Measurements from ENCODE around the gene USP31. TPM values are rescaled to one million over a fixed set of nuclear protein-coding genes. Genes with fewer than 3 reads are reported as not detected.
"Not testable (repeated sequence)": the region's sequence is repeated elsewhere in the genome, so short reads cannot be mapped to it uniquely, and the experiment has no call there.

The USP31 gene
- total and polyA plus RNA-seq, 3 experiments from 2014 or later = 0.87 to 9.7 (median 8.2) TPM

DNA sequence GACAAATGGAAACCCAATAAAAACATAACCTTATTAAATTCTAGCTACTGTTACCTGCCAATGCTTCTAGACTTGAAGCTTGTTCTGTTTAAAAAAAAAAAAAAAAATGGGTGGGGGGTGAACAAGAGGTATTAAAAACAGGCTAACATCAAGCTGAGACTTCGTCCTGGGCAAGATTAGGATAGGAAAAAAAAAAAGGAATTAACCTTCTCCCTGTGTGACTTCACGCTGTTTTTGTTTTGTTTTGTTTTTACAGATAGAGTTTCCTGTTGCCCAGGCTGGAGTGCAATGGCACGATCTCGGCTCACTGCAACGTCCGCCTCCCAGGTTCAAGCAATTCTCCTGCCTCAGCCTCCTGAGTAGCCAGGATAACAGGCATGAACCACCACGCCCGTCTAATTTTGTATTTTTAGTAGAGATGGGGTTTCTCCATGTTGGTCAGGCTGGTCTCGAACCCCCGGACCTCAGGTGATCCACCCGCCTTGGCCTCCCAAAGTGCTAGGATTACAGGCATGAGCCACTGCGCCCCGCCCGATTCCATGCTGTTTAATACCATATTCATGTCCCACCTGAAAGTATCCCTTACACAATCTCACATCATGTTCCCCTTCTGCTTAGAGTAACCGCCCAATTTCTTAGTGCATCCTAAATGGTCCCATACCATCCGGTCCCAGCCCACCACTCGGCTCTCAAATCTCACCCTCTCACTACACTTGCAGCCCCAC lies 2.2 kb downstream of the USP31 start:
- H3K4me1 Mint-ChIP-seq = peaks cover 16 to 27% (median 21%) of the 10 kb centered on the region in 3 donors
- no peak overlapping the region for H3K27ac Mint-ChIP-seq
- H3K36me3 Mint-ChIP-seq = peaks cover 0 to 7% (median 0%) of the 10 kb centered on the region in 3 donors
- H3K4me3 ChIP-seq (ENCODE audit: low read length) = no peak overlapping the region
- no peaks in the 10 kb centered on the region for H3K36me3 ChIP-seq (ENCODE audit: insufficient read depth, low read length)
- no peaks in the 10 kb centered on the region for H3K9me3 ChIP-seq (ENCODE audit: low read length)
- no peaks in the 10 kb centered on the region for H3K27me3 Mint-ChIP-seq
- H3K9me3 Mint-ChIP-seq = no peaks in the 10 kb centered on the region
- ChIA-PET POLR2A (no interaction called here), CTCF (no interaction called here)
- H3K27me3 ChIP-seq (ENCODE audit: insufficient read depth, low read length, poor library complexity, severe bottlenecking) = no peaks in the 10 kb centered on the region
- peak overlapping the region; percentile 10 to 97 (median 66) for H3K4me3 Mint-ChIP-seq
- no peak overlapping the region for H3K27ac ChIP-seq (ENCODE audit: low read depth, low read length)
- DNase-seq = no peak
- H3K4me1 ChIP-seq (ENCODE audit: insufficient read depth, low read length) = peaks cover 9% of the 10 kb centered on the region

DNA sequence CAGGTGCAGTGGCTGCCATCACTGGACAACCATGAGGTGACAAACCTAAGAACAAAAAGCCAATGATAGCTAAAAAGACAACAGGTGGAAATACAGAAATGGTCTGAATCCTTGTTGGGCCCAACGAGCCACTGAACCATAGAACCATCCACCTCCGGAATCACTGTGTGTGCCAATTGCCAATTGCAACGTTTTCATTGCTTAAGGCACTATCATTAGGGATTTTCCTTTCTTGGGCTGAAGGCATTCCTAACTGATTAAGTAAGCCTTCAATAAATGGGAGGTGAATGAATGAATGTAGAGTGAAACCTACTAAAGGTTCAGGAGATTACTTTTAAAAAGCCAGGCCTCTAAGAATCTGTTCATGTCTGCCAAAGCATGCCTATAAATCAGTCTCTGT lies 3.6 kb downstream of the USP31 start:
- CTCF ChIA-PET = no interaction called here
- Histone ChIP-seq H3K27me3 (ENCODE audit: insufficient read depth, low read length, poor library complexity, severe bottlenecking) (no peaks in the 10 kb centered on the region), H3K27ac (ENCODE audit: low read depth, low read length) (no peak overlapping the region), H3K36me3 (ENCODE audit: insufficient read depth, low read length) (no peaks in the 10 kb centered on the region), H3K4me1 (ENCODE audit: insufficient read depth, low read length) (peaks cover 9% of the 10 kb centered on the region), H3K4me3 (ENCODE audit: low read length) (no peak overlapping the region), H3K9me3 (ENCODE audit: low read length) (no peaks in the 10 kb centered on the region)
- H3K4me3 Mint-ChIP-seq = no peak overlapping the region
- no peak for DNase-seq
- peaks cover 0 to 7% (median 0%) of the 10 kb centered on the region in 3 donors for H3K36me3 Mint-ChIP-seq
- H3K4me1 Mint-ChIP-seq = peaks cover 16 to 27% (median 21%) of the 10 kb centered on the region in 3 donors
- no peaks in the 10 kb centered on the region for H3K27me3 Mint-ChIP-seq
- POLR2A ChIA-PET = no interaction called here
- no peak overlapping the region for H3K27ac Mint-ChIP-seq
- H3K9me3 Mint-ChIP-seq = no peaks in the 10 kb centered on the region

DNA sequence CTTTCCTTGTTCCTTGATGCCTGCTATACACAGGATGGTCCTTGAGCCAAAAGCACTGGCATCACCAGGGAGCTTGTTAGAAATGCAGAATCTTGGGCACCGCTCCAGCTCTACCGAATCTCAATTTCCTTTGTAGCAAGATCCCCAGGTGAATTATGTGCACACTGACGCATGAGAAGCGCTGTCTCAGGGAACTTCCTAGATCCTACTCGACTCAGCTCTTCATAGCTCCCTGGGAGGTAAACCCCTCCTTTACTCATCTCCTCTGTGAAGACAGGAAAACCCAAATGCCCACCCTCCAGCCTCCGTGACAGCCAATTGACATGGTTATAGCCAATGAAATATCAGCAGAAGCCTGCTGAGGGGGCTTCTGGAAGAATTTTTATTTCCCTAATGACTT lies 4.1 kb downstream of the USP31 start:
- no peak overlapping the region for H3K4me3 Mint-ChIP-seq
- no peak overlapping the region for H3K27ac Mint-ChIP-seq
- H3K9me3 Mint-ChIP-seq = no peaks in the 10 kb centered on the region
- Histone ChIP-seq H3K4me3 (ENCODE audit: low read length) (no peak overlapping the region), H3K9me3 (ENCODE audit: low read length) (no peaks in the 10 kb centered on the region), H3K4me1 (ENCODE audit: insufficient read depth, low read length) (peaks cover 9% of the 10 kb centered on the region), H3K36me3 (ENCODE audit: insufficient read depth, low read length) (no peaks in the 10 kb centered on the region), H3K27me3 (ENCODE audit: insufficient read depth, low read length, poor library complexity, severe bottlenecking) (no peaks in the 10 kb centered on the region), H3K27ac (ENCODE audit: low read depth, low read length) (no peak overlapping the region)
- CTCF ChIA-PET = no interaction called here
- H3K4me1 Mint-ChIP-seq = peaks cover 16 to 25% (median 20%) of the 10 kb centered on the region in 3 donors
- H3K36me3 Mint-ChIP-seq = peaks cover 0 to 7% (median 0%) of the 10 kb centered on the region in 3 donors
- no peak for DNase-seq
- no peaks in the 10 kb centered on the region for H3K27me3 Mint-ChIP-seq
- POLR2A ChIA-PET = no interaction called here

DNA sequence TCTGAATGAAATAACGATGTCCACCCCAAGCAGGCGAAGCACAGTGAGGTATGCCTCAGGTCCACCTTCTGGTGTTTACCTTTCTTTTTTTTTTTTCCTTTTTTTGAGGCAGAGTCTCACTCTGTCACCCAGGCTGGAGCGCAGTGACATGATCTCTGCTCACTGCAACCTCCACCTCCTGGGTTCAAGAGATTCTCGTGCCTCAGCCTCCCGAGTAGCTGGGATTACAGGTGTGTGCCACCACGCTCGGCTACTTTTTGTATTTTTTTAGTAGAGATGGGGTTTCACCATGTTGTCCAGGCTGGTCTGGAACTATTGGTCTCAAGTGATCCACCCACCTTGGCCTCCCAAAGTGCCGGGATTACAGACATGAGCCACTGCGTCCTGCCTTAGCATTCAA lies 4.9 kb downstream of the USP31 start:
- H3K4me1 ChIP-seq (ENCODE audit: insufficient read depth, low read length); DNase-seq; H3K27me3 ChIP-seq (ENCODE audit: insufficient read depth, low read length, poor library complexity, severe bottlenecking); POLR2A ChIA-PET; H3K36me3 ChIP-seq (ENCODE audit: insufficient read depth, low read length); H3K9me3 ChIP-seq (ENCODE audit: low read length); H3K27ac Mint-ChIP-seq; H3K9me3 Mint-ChIP-seq; H3K27me3 Mint-ChIP-seq; CTCF ChIA-PET; H3K36me3 Mint-ChIP-seq; H3K27ac ChIP-seq (ENCODE audit: low read depth, low read length); H3K4me3 ChIP-seq (ENCODE audit: low read length): not testable (repeated sequence)
- Mint-ChIP-seq H3K4me1 (peaks cover 9 to 17% (median 12%) of the 10 kb centered on the region in 3 donors), H3K4me3 (peak overlapping the region in 1 of 7 donors; percentile 66)

DNA sequence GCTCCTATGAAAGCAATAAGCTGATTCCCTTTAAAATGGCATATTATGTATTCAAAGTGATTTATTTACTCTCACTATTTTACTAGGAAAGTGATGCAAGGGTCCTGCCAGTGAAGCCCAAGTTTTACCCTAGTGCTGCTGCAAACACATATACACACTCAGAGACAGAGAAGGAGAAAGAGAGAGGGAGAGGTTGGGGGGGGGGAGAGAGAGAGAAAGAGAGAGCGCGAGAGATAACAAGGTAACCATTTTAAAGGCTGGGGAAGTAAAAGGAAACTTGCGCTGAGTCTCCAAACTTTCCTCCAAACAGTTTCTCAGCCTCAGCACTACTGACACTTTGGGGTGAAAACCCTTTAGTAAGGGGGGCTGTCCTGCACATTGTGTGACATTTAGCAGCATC lies 5.9 kb downstream of the USP31 start:
- peaks cover 0 to 6% (median 3%) of the 10 kb centered on the region in 3 donors for H3K36me3 Mint-ChIP-seq
- H3K4me3 Mint-ChIP-seq = no peak overlapping the region
- Histone ChIP-seq H3K27me3 (ENCODE audit: insufficient read depth, low read length, poor library complexity, severe bottlenecking) (no peaks in the 10 kb centered on the region), H3K4me1 (ENCODE audit: insufficient read depth, low read length) (peaks cover 3% of the 10 kb centered on the region), H3K27ac (ENCODE audit: low read depth, low read length) (no peak overlapping the region), H3K9me3 (ENCODE audit: low read length) (no peaks in the 10 kb centered on the region), H3K4me3 (ENCODE audit: low read length) (no peak overlapping the region), H3K36me3 (ENCODE audit: insufficient read depth, low read length) (no peaks in the 10 kb centered on the region)
- CTCF ChIA-PET = no interaction called here
- POLR2A ChIA-PET = no interaction called here
- no peak for DNase-seq
- H3K27me3 Mint-ChIP-seq = no peaks in the 10 kb centered on the region
- peaks cover 9 to 15% (median 11%) of the 10 kb centered on the region in 3 donors for H3K4me1 Mint-ChIP-seq
- no peak overlapping the region for H3K27ac Mint-ChIP-seq
- peaks cover 0 to 5% (median 2%) of the 10 kb centered on the region in 5 donors for H3K9me3 Mint-ChIP-seq

DNA sequence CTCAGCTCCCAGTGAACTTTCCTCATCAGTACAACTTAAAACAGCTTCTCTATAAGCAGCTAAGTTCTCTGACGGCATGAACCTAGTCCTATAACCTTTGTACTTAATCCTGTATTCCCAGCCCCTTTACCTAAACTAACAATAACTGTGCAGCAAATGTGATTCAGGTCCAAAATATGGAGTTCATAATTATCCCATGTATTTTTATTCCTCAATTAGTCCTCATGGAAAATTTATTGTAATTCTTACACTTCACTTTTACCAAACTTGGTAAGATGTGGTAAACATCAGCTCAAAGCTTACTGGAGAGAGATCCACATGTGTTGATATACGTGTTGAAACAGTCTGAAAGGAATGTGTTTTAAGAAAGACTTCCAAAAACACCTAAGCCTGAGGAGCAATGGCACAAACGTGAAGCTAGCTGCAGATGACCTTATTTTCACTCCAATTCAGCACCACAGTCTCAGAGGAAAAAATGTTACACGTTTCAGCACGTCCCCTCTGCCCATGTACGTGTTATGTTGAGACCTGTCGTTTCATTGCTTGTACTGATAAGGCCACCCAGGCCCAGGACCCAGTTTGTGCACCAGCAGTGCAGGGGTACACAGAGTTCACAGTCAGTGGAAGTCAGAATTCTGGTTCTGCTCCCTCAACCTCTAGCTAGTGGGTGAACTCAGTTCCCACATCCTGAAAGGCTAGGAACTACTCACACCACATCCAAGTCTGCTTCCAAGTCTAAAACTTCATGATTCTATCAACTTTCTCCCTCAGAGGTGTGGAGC lies 7.1 kb downstream of the USP31 start:
- no peak for DNase-seq
- Histone ChIP-seq H3K36me3 (ENCODE audit: insufficient read depth, low read length) (no peaks in the 10 kb centered on the region), H3K4me3 (ENCODE audit: low read length) (no peak overlapping the region), H3K9me3 (ENCODE audit: low read length) (no peaks in the 10 kb centered on the region), H3K4me1 (ENCODE audit: insufficient read depth, low read length) (no peaks in the 10 kb centered on the region), H3K27me3 (ENCODE audit: insufficient read depth, low read length, poor library complexity, severe bottlenecking) (no peaks in the 10 kb centered on the region), H3K27ac (ENCODE audit: low read depth, low read length) (no peak overlapping the region)
- ChIA-PET POLR2A (no interaction called here), CTCF (no interaction called here)
- H3K36me3 Mint-ChIP-seq = peaks cover 0 to 18% (median under 1%) of the 10 kb centered on the region in 3 donors
- H3K27ac Mint-ChIP-seq = no peak overlapping the region
- peaks cover 0 to 6% (median 1%) of the 10 kb centered on the region in 3 donors for H3K4me1 Mint-ChIP-seq
- H3K9me3 Mint-ChIP-seq = peaks cover 0 to 17% (median 7%) of the 10 kb centered on the region in 5 donors
- no peak overlapping the region for H3K4me3 Mint-ChIP-seq
- H3K27me3 Mint-ChIP-seq = no peaks in the 10 kb centered on the region

DNA sequence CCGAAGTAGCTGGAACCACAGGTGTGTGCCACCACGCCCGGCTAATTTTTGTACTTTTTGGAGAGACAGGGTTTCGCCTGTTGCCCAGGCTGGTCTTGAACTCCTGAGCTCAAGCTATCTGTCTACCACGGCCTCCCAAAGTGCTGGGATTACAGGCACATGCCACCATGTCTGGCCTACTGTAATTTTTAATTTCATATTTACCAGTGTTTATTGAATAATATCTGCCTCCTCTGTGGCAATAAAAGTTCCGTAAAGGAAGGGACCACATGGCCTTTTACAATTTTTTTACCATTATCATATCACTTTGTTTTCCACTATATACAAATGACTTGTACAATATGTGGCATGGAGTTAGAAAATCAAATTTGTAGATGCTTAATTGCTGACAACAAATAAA lies 7.8 kb downstream of the USP31 start:
- Mint-ChIP-seq H3K36me3 (peaks cover 0 to 20% (median 3%) of the 10 kb centered on the region in 3 donors), H3K27me3 (no peaks in the 10 kb centered on the region), H3K27ac (no peak overlapping the region), H3K4me1 (peaks cover 0 to 5% (median 0%) of the 10 kb centered on the region in 3 donors), H3K4me3 (no peak overlapping the region), H3K9me3 (peaks cover 0 to 19% (median 7%) of the 10 kb centered on the region in 5 donors)
- no peak for DNase-seq
- Histone ChIP-seq H3K9me3 (ENCODE audit: low read length) (no peaks in the 10 kb centered on the region), H3K27ac (ENCODE audit: low read depth, low read length) (no peak overlapping the region), H3K36me3 (ENCODE audit: insufficient read depth, low read length) (no peaks in the 10 kb centered on the region), H3K27me3 (ENCODE audit: insufficient read depth, low read length, poor library complexity, severe bottlenecking) (no peaks in the 10 kb centered on the region), H3K4me3 (ENCODE audit: low read length) (no peak overlapping the region), H3K4me1 (ENCODE audit: insufficient read depth, low read length) (no peaks in the 10 kb centered on the region)
- ChIA-PET CTCF (no interaction called here), POLR2A (no interaction called here)

DNA sequence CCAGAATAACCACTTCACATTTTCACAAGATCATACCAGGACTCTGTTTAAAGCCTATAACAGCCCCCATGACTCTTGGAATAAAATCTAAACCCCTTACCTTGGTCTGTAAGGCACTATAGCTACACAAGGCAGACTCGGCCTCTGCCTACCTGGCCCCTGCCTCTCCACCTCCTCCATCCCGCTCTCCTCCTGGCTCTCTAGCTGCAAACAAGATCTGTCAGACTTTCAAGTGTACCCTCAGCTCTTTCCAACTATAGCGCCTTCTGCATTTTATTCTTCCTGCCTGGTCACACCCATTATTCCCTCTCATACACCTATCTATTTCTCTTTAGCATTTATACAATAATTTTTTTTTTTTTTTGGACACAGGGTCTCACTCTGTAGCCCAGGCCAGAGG lies 8.2 kb downstream of the USP31 start:
- Histone ChIP-seq H3K9me3 (ENCODE audit: low read length) (no peaks in the 10 kb centered on the region), H3K4me3 (ENCODE audit: low read length) (no peak overlapping the region), H3K4me1 (ENCODE audit: insufficient read depth, low read length) (no peaks in the 10 kb centered on the region), H3K27me3 (ENCODE audit: insufficient read depth, low read length, poor library complexity, severe bottlenecking) (no peaks in the 10 kb centered on the region), H3K36me3 (ENCODE audit: insufficient read depth, low read length) (no peaks in the 10 kb centered on the region), H3K27ac (ENCODE audit: low read depth, low read length) (no peak overlapping the region)
- no peak for DNase-seq
- ChIA-PET CTCF (no interaction called here), POLR2A (no interaction called here)
- H3K36me3 Mint-ChIP-seq = peaks cover 0 to 23% (median 3%) of the 10 kb centered on the region in 3 donors
- H3K27me3 Mint-ChIP-seq = no peaks in the 10 kb centered on the region
- H3K27ac Mint-ChIP-seq = no peak overlapping the region
- H3K4me3 Mint-ChIP-seq = no peak overlapping the region
- H3K4me1 Mint-ChIP-seq = peaks cover 0 to 5% (median 0%) of the 10 kb centered on the region in 3 donors
- peaks cover under 1 to 21% (median 8%) of the 10 kb centered on the region in 5 donors for H3K9me3 Mint-ChIP-seq
